ENCODE results near the gene EPHA2.

GRCh38 chr1:16130827-16131226 is 25.0 kb downstream of the EPHA2 start:
- no peak for TF ChIP-seq CTCF (IDR thresholded peaks at IDR 0.05)
- no peak for TF ChIP-seq POLR2A (IDR thresholded peaks at IDR 0.05)

Data from adrenal gland (tissue), 5 donors.